K562 (cell line): ENCODE results near the gene MTARC2. TPM values are rescaled to one million over a fixed set of nuclear protein-coding genes. Genes with fewer than 3 reads are reported as not detected.
A peak's percentile ranks its signal among the peaks of the same experiment; 100 is the strongest.

Experiments
- ATAC-seq: fragments of 200-7000 bp; cut with Tn5 transposase; 3 replicates; pipeline ENCODE4 v1.9.1; 2020; ENCODE audit warnings: moderate library complexity
- BruUV-seq: library from RNA; stranded (reverse); fragments of 400-500 nt; replicated peaks from 2 replicates; lab custom pipeline; 2021; lab: Mats Ljungman, UMichigan
- CTCF ChIA-PET: fragments of 300-600 bp; formaldehyde crosslinking; extraction: SDS; loops from one replicate; lab custom pipeline; 2021; ENCODE audit warnings: low intra/inter-chr PET ratio; lab: Yijun Ruan, JAX
- POLR2A ChIA-PET: fragments of 300-600, 350-650 bp; sonication (Branson Sonifier 250); formaldehyde crosslinking; extraction: SDS; loops from one replicate; lab custom pipeline; 2021; ENCODE audit warnings: antibody characterized with exemption, inconsistent platforms; lab: Yijun Ruan, JAX
- DNase-seq, 4 experiments: peaks; one replicate each; pipeline versions ENCODE4 v3.0.0 to v3.0.0-alpha.2; 2011 to 2018; ENCODE audit warnings: low spot score in 3 of 4, mixed read lengths in 3 of 4; ENCODE audit errors: extremely low read depth in 1 of 4
- FAIRE-seq: peaks from 2 replicates; lab custom pipeline; 2011; peaks lifted over from hg19 to GRCh38; lab: Jason Lieb, UNC
- H2AFZ ChIP-seq: 2 replicates; pipeline ENCODE4 v1.6.0; 2011; ENCODE audit warnings: low read depth, low read length, control low read depth, inconsistent platforms
- H3K27ac ChIP-seq: fragments of 200-600 bp; 3 replicates; pipeline ENCODE4 v1.8.0; 2011; ENCODE audit warnings: low read depth, mild to moderate bottlenecking, control low read depth, inconsistent platforms, low read length, moderate library complexity, mixed read lengths; ENCODE audit errors: extremely low read depth
- H3K27me3 ChIP-seq, 2 experiments: fragments of 300-600 bp in 1 of 2; 2 replicates in 1 of 2; 3 replicates in 1 of 2; pipeline versions ENCODE4 v1.6.0 to v1.8.0; 2011; ENCODE audit warnings: inconsistent platforms in 2 of 2, low read length in 2 of 2, mild to moderate bottlenecking in 1 of 2, mixed read lengths in 1 of 2, moderate library complexity in 1 of 2; ENCODE audit not compliant: control insufficient read depth in 2 of 2, insufficient read depth in 2 of 2
- H3K36me3 ChIP-seq: fragments of 300-600 bp; 3 replicates; pipeline ENCODE4 v1.8.0; 2011; ENCODE audit warnings: mild to moderate bottlenecking, low read length, inconsistent platforms; ENCODE audit not compliant: control insufficient read depth, insufficient read depth
- H3K4me1 ChIP-seq, 2 experiments: fragments of 200-600 bp in 1 of 2; replicated peaks in 1 of 2; 2 replicates in 1 of 2; 3 replicates in 1 of 2; pipeline versions ENCODE4 v1.5.1 to v1.8.0; 2011; ENCODE audit warnings: inconsistent platforms in 2 of 2, low read length in 2 of 2, mild to moderate bottlenecking in 1 of 2, mixed read lengths in 1 of 2, moderate library complexity in 1 of 2; ENCODE audit not compliant: control insufficient read depth in 2 of 2, insufficient read depth in 2 of 2
- H3K4me2 ChIP-seq: 2 replicates; pipeline ENCODE4 v1.6.1; 2011; ENCODE audit warnings: low read length, control low read depth, inconsistent platforms, mixed read lengths; ENCODE audit not compliant: insufficient read depth
- H3K4me3 ChIP-seq: fragments of 200-600 bp; sonication (generic), shearing (Covaris generic); 2 replicates; pipeline ENCODE4 v1.5.1; 2016; ENCODE audit warnings: control low read depth, inconsistent platforms
- H3K79me2 ChIP-seq: fragments of 200-600 bp; 3 replicates; pipeline ENCODE4 v1.8.0; 2011; ENCODE audit warnings: low read length, inconsistent platforms; ENCODE audit not compliant: control insufficient read depth, insufficient read depth
- H3K9ac ChIP-seq, 2 experiments: 2 replicates each; pipeline versions ENCODE4 v1.6.0 to v1.6.1; 2011; ENCODE audit warnings: low read depth in 2 of 2, low read length in 2 of 2, control low read depth in 1 of 2, inconsistent platforms in 1 of 2, mild to moderate bottlenecking in 1 of 2, mixed read lengths in 1 of 2; ENCODE audit not compliant: insufficient read depth in 1 of 2
- H3K9me1 ChIP-seq: one replicate; pipeline ENCODE4 v1.6.0; 2011; ENCODE audit warnings: inconsistent platforms, mild to moderate bottlenecking, low read length, moderate library complexity; ENCODE audit not compliant: control insufficient read depth, insufficient read depth
- H3K9me3 ChIP-seq: replicated peaks from 2 replicates; pipeline ENCODE4 v1.5.1; 2011; ENCODE audit warnings: low read depth, low read length, inconsistent platforms; ENCODE audit not compliant: control insufficient read depth, insufficient read depth
- H4K20me1 ChIP-seq: replicated peaks from 2 replicates; pipeline ENCODE4 v1.6.1; 2011; ENCODE audit warnings: low read length, inconsistent platforms, mixed read lengths; ENCODE audit not compliant: control insufficient read depth, insufficient read depth
- ATF6 ChIP-seq: sonication (generic); formaldehyde crosslinking; IDR thresholded peaks from 2 replicates; pipeline ENCODE4 v1.4.0; 2020; ENCODE audit warnings: mild to moderate bottlenecking, missing genetic modification reagents
- CBX3 ChIP-seq, 2 experiments: IDR thresholded peaks; 1 replicate in 1 of 2; 2 replicates in 1 of 2; pipeline ENCODE4 v1.6.1; 2012; ENCODE audit warnings: inconsistent platforms in 2 of 2, low read length in 2 of 2, borderline replicate concordance in 1 of 2, control low read depth in 1 of 2
- CTBP1 ChIP-seq: fragments of 450-650 bp; IDR thresholded peaks from 2 replicates; pipeline ENCODE4 v1.6.1; 2016; ENCODE audit warnings: borderline replicate concordance
- CTCFL ChIP-seq: IDR thresholded peaks from 2 replicates; pipeline ENCODE4 v1.6.1; 2011; ENCODE audit warnings: borderline replicate concordance, low read depth, mild to moderate bottlenecking, moderate library complexity, low read length; ENCODE audit not compliant: insufficient read depth, poor library complexity, severe bottlenecking
- DDX20 ChIP-seq: fragments of 450-650 bp; IDR thresholded peaks from 2 replicates; pipeline ENCODE4 v1.6.1; 2016; ENCODE audit warnings: missing genetic modification characterization, low read depth, mild to moderate bottlenecking, missing compliant biosample characterization, moderate library complexity
- DIDO1 ChIP-seq: fragments of 450-650 bp; IDR thresholded peaks from 2 replicates; pipeline ENCODE4 v1.6.1; 2016; ENCODE audit warnings: low read depth, missing biosample characterization, missing genetic modification characterization
- HDAC1 ChIP-seq, 2 experiments: fragments of 450-650 bp; IDR thresholded peaks; 2 replicates each; pipeline ENCODE4 v1.6.1; 2016 to 2017; ENCODE audit warnings: inconsistent platforms in 1 of 2, mild to moderate bottlenecking in 1 of 2, moderate library complexity in 1 of 2
- HOMEZ ChIP-seq: fragments of 250-450 bp; sonication (Bioruptor Pico); IDR thresholded peaks from 2 replicates; pipeline ENCODE4 v1.4.0; 2020; ENCODE audit warnings: mild to moderate bottlenecking, moderate library complexity
- NBN ChIP-seq: fragments of 450-650 bp; IDR thresholded peaks from 2 replicates; pipeline ENCODE4 v1.6.1; 2016; ENCODE audit warnings: low read depth, mild to moderate bottlenecking
- NRF1 ChIP-seq, 2 experiments: fragments of 450-650 bp; IDR thresholded peaks in 1 of 2; conservative IDR thresholded peaks in 1 of 2; 2 replicates each; pipeline ENCODE4 v1.6.1; 2014; ENCODE audit warnings: mild to moderate bottlenecking in 2 of 2
- POLR2A ChIP-seq: fragments of 450-650 bp; conservative IDR thresholded peaks from 2 replicates; pipeline ENCODE4 v1.6.1; 2016
- RNF2 ChIP-seq: sonication (generic); IDR thresholded peaks from 2 replicates; pipeline ENCODE4 v1.6.1; 2016
- ZFP36 ChIP-seq: fragments of 150-350 bp; IDR thresholded peaks from 2 replicates; pipeline ENCODE4 v1.6.1; 2018; ENCODE audit warnings: low read length, low read depth; ENCODE audit not compliant: partially characterized antibody
- ZFX ChIP-seq: sonication (generic); formaldehyde crosslinking; IDR thresholded peaks from 2 replicates; pipeline ENCODE4 v1.8.0; 2022; ENCODE audit warnings: mild to moderate bottlenecking, missing genetic modification reagents, moderate library complexity
- WGBS: fragments of 100-300 bp; shearing (Covaris generic); methylation state at CpG from one replicate; pipeline ENCODE4 v1.1.6; 2016; ENCODE audit warnings: low coverage, mixed read lengths; ENCODE audit not compliant: insufficient coverage; ENCODE audit errors: missing lambda C conversion rate; 5-methylcytosine and 5-hydroxymethylcytosine counted together
- in situ Hi-C: fragments of 300-500 bp; cut with MboI; formaldehyde crosslinking; loops from 4 replicates; pipeline ENCODE4 v1.15.0; 2018; ENCODE audit warnings: inconsistent platforms, mixed read lengths
- intact Hi-C: fragments of 100-400 bp; cut with micrococcal nuclease; formaldehyde crosslinking; loops from 2 replicates; pipeline ENCODE4 v1.14.2; 2022
- polyA plus RNA-seq, 8 experiments: library from polyadenylated mRNA; depleted of rRNA in 4 of 8; stranded (reverse) in 5 of 8; unstranded in 3 of 8; fragments of >200 nt; fragmentation: Nextera tagmentation in 2 of 8; fragmentation: Illumina TruSeq in 1 of 8; extraction: Ambion mirVana in 2 of 8; extraction: Trizol in 1 of 8; gene quantifications; 2 replicates each; pipeline versions ENCODE4 v1.2.1 to v1.2.3, GENCODE V29; 2011 to 2014; ENCODE audit warnings: inconsistent platforms in 1 of 8, missing spikeins in 1 of 8
- total RNA-seq, 7 experiments: library from RNA; depleted of rRNA in 6 of 7; stranded (reverse); fragments of >200 nt in 6 of 7; fragmentation: Illumina TruSeq in 2 of 7; extraction: Trizol in 2 of 7; gene quantifications; 2 replicates each; pipeline versions ENCODE4 v1.2.1 to v1.2.3, GENCODE V29; 2011 to 2021; ENCODE audit warnings: low replicate concordance in 1 of 7
- TF ChIP-seq, protein P1 (sequence below): fragments of 250-450 bp; sonication (Bioruptor Pico); IDR thresholded peaks from 2 replicates; pipeline ENCODE4 v1.8.0; 2021; ENCODE audit warnings: moderate library complexity, mild to moderate bottlenecking, inconsistent platforms

Gene MTARC2
- total and polyA plus RNA-seq, 9 of the 15 experiments (the other 6 are each of a cell fraction or from before 2014, with no cell fraction given), result 0.03 to 0.35 TPM; not detected in 7

- no TSS peak for BruUV-seq
- POLR2A ChIA-PET, result interaction anchor here (0.6 kb wide), 1 partner anchor 370 kb away, joined by 3 read pairs; no protein-coding TSS in a partner anchor
- in situ Hi-C loops (loop anchor here (10.0 kb wide), 3 partner anchors 392 to 1642 kb away; no protein-coding TSS in a partner anchor), intact Hi-C loops (loop anchor here (5.0 to 10.0 kb wide), 2 partner anchors 64 to 202 kb away; partner anchors contain the start of gene HLX)
- Histone ChIP-seq H3K4me2 (no peak overlapping the region), H3K9ac (no peak overlapping the region), H3K36me3 (no peaks in the 10 kb centered on the region), H3K4me3 (no peak overlapping the region), H2AFZ (no peak overlapping the region), H3K27ac (no peak overlapping the region), H3K9me1 (no peaks in the 10 kb centered on the region), H3K9me3 (no peaks in the 10 kb centered on the region), H3K79me2 (no peaks in the 10 kb centered on the region), H3K27me3 (peaks cover 2 to 9% of the 10 kb centered on the region in 2 experiments; a peak in 3 of 5 replicates), H3K4me1 (peaks cover 2 to 4% of the 10 kb centered on the region in 2 experiments; a peak in 3 of 5 replicates), H4K20me1 (0 out of 2 replicates have a peak, but pooled peaks cover 2% of the 10 kb centered on the region)
- CTCF ChIA-PET, result no interaction called here
- DNase-seq (peak; percentile 28 to 61 (median 36)), ATAC-seq (peak; percentile 82), FAIRE-seq (peak; percentile 67)
- whole genome bisulfite sequencing, result under 1% methylated on average over 12 of the region's 12 CpGs
- TF ChIP-seq DIDO1 (tag) (peak; percentile 57; the same call in 1 of the 2 replicates), NRF1 (conservative IDR thresholded peaks at IDR 0.05 in 1 of 2, IDR thresholded peaks at IDR 0.05 in 1 of 2) (no peak), HDAC1 (IDR thresholded peaks at IDR 0.05) (no peak), NBN (no peak), ZFP36 (no peak), HOMEZ (no peak), DDX20 (tag) (no peak), CBX3 (IDR thresholded peaks at IDR 0.05; ENCODE audit: borderline replicate concordance in 1 of 2, low read length in 2 of 2) (peak in 1 of 2 experiments; percentile 78; a peak in 2 of 3 replicates), CTCFL (peak; percentile 42), POLR2A (no peak), ATF6 (CRISPR knock-in tag) (no peak), CTBP1 (0 out of 2 replicates have a peak, but pooled peaks have one; percentile 28), RNF2 (peak; percentile 62), ZFX (CRISPR knock-in tag) (no peak)
- TF ChIP-seq, protein P1, sequence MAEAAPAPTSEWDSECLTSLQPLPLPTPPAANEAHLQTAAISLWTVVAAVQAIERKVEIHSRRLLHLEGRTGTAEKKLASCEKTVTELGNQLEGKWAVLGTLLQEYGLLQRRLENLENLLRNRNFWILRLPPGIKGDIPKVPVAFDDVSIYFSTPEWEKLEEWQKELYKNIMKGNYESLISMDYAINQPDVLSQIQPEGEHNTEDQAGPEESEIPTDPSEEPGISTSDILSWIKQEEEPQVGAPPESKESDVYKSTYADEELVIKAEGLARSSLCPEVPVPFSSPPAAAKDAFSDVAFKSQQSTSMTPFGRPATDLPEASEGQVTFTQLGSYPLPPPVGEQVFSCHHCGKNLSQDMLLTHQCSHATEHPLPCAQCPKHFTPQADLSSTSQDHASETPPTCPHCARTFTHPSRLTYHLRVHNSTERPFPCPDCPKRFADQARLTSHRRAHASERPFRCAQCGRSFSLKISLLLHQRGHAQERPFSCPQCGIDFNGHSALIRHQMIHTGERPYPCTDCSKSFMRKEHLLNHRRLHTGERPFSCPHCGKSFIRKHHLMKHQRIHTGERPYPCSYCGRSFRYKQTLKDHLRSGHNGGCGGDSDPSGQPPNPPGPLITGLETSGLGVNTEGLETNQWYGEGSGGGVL (CRISPR knock-in tag), result no peak
These were observed 64.9 kb downstream of the MTARC2 start for GRCh38 chr1:220813013-220813412.
